HCT116 (cell line): ENCODE data around the gene AOPEP. TPM values are rescaled to one million over a fixed set of nuclear protein-coding genes. Genes with fewer than 3 reads are reported as not detected.

ENCODE experiments used
- ATAC-seq: fragments of 200-7000 bp; cut with Tn5 transposase; 2 replicates; pipeline ENCODE4 v1.9.1; 2020; ENCODE audit warnings: mild to moderate bottlenecking, moderate library complexity
- BruUV-seq: library from RNA; stranded (reverse); fragments of 400-500 nt; replicated peaks from 2 replicates; lab custom pipeline; 2021; lab: Mats Ljungman, UMichigan
- CTCF ChIA-PET: fragments of 300-600 bp; sonication (Branson Sonifier 250); formaldehyde crosslinking; loops from one replicate; lab custom pipeline; 2021; ENCODE audit warnings: antibody characterized with exemption; lab: Charles Lee
- POLR2A ChIA-PET: fragments of 300-600, 350-600 bp; sonication (Branson Sonifier 250); formaldehyde crosslinking; loops from one replicate; lab custom pipeline; 2021; ENCODE audit warnings: antibody characterized with exemption; lab: Charles Lee
- RAD21 ChIA-PET, 2 experiments: fragments of 300-600 bp; sonication (Branson Sonifier 250); formaldehyde crosslinking; loops; one replicate each; lab custom pipeline; 2023; ENCODE audit warnings: low total read pairs in 2 of 2; ENCODE audit not compliant: uncharacterized antibody in 2 of 2, unreplicated experiment in 2 of 2, low non-redundant PET in 1 of 2; lab: Charles Lee
- DNase-seq: peaks from one replicate; pipeline ENCODE4 v3.0.0-alpha.2; 2010; ENCODE audit warnings: low read depth, low spot score
- H2AFZ ChIP-seq: fragments of 200-600 bp; shearing (Covaris generic), sonication (generic); 2 replicates; pipeline ENCODE4 v1.6.1; 2017; ENCODE audit warnings: low read depth, mixed run types, mixed read lengths, antibody characterized with exemption, low read length; ENCODE audit not compliant: poor library complexity, severe bottlenecking
- H3K27ac ChIP-seq: 2 replicates; pipeline ENCODE4 v1.5.1; 2012; ENCODE audit warnings: low read depth, low read length
- H3K27me3 ChIP-seq: fragments of 200-600 bp; sonication (generic); 2 replicates; pipeline ENCODE4 v1.6.1; 2016; ENCODE audit warnings: mixed run types, low read length, mixed read lengths; ENCODE audit not compliant: insufficient read depth
- H3K36me3 ChIP-seq, 2 experiments: fragments of 200-500 bp in 1 of 2; fragments of 200-600 bp in 1 of 2; sonication (Bioruptor generic) in 1 of 2; sonication (generic) in 1 of 2; 2 replicates each; pipeline versions ENCODE4 v1.5.1 to v1.6.1; 2014 to 2016; ENCODE audit warnings: low read length in 2 of 2, inconsistent platforms in 1 of 2, mixed read lengths in 1 of 2, mixed run types in 1 of 2; ENCODE audit not compliant: insufficient read depth in 2 of 2, control insufficient read depth in 1 of 2
- H3K4me1 ChIP-seq, 2 experiments: fragments of 200-600 bp in 1 of 2; sonication (generic) in 1 of 2; 2 replicates each; pipeline versions ENCODE4 v1.5.1 to v1.6.1; 2012 to 2017; ENCODE audit warnings: low read length in 2 of 2, inconsistent platforms in 1 of 2, mild to moderate bottlenecking in 1 of 2, mixed read lengths in 1 of 2, mixed run types in 1 of 2, moderate library complexity in 1 of 2; ENCODE audit not compliant: insufficient read depth in 2 of 2, control insufficient read depth in 1 of 2
- H3K4me2 ChIP-seq: fragments of 200-600 bp; sonication (generic); 2 replicates; pipeline ENCODE4 v1.6.1; 2017; ENCODE audit warnings: mixed run types, low read length, mixed read lengths
- H3K4me3 ChIP-seq, 2 experiments: fragments of 200-600 bp in 1 of 2; sonication (generic) in 1 of 2; replicated peaks in 1 of 2; 2 replicates each; pipeline ENCODE4 v1.5.1; 2011 to 2016; ENCODE audit warnings: low read length in 2 of 2, control low read depth in 1 of 2, low read depth in 1 of 2, mild to moderate bottlenecking in 1 of 2, mixed read lengths in 1 of 2, mixed run types in 1 of 2
- H3K79me2 ChIP-seq: fragments of 200-600 bp; sonication (generic); 2 replicates; pipeline ENCODE4 v1.6.1; 2017; ENCODE audit warnings: mild to moderate bottlenecking, mixed run types, low read length, moderate library complexity, mixed read lengths; ENCODE audit not compliant: insufficient read depth
- H3K9ac ChIP-seq: fragments of 200-600 bp; sonication (generic); 2 replicates; pipeline ENCODE4 v1.6.1; 2016; ENCODE audit warnings: low read length, mixed read lengths
- H3K9me2 ChIP-seq: fragments of 200-600 bp; sonication (generic), shearing (Covaris generic); 2 replicates; pipeline ENCODE4 v1.6.1; 2017; ENCODE audit warnings: mixed run types, mild to moderate bottlenecking, moderate library complexity; ENCODE audit not compliant: insufficient read depth
- H3K9me3 ChIP-seq, 2 experiments: fragments of 200-500 bp in 1 of 2; fragments of 200-600 bp in 1 of 2; sonication (Bioruptor generic) in 1 of 2; sonication (generic) in 1 of 2; 2 replicates each; pipeline ENCODE4 v1.6.1; 2014 to 2017; ENCODE audit warnings: low read length in 2 of 2, mixed read lengths in 2 of 2, inconsistent platforms in 1 of 2, low read depth in 1 of 2, mild to moderate bottlenecking in 1 of 2, mixed run types in 1 of 2, moderate library complexity in 1 of 2; ENCODE audit not compliant: control insufficient read depth in 1 of 2, insufficient read depth in 1 of 2
- H4K20me1 ChIP-seq: fragments of 200-600 bp; sonication (generic), shearing (Covaris generic); 2 replicates; pipeline ENCODE4 v1.6.1; 2017; ENCODE audit warnings: mixed run types, mild to moderate bottlenecking, moderate library complexity; ENCODE audit not compliant: insufficient read depth
- CBX3 ChIP-seq: IDR thresholded peaks from 2 replicates; pipeline ENCODE4 v1.6.1; 2012; ENCODE audit warnings: low read depth
- FOSL1 ChIP-seq: IDR thresholded peaks from 2 replicates; pipeline ENCODE4 v1.6.1; 2012; ENCODE audit warnings: low read depth
- JUND ChIP-seq: IDR thresholded peaks from 2 replicates; pipeline ENCODE4 v1.6.1; 2012
- REST ChIP-seq: IDR thresholded peaks from 2 replicates; pipeline ENCODE4 v1.6.1; 2012; ENCODE audit warnings: low read depth
- SIN3A ChIP-seq: IDR thresholded peaks from 2 replicates; pipeline ENCODE4 v1.6.1; 2012; ENCODE audit warnings: low read depth
- SP1 ChIP-seq: IDR thresholded peaks from 2 replicates; pipeline ENCODE4 v1.6.1; 2012; ENCODE audit warnings: low read depth
- TCF7L2 ChIP-seq: IDR thresholded peaks from 2 replicates; pipeline ENCODE4 v1.7.0; 2011; ENCODE audit warnings: borderline replicate concordance, inconsistent platforms; ENCODE audit not compliant: insufficient read depth, insufficient read length; ENCODE audit errors: extremely low read depth
- YY1 ChIP-seq: IDR thresholded peaks from 2 replicates; pipeline ENCODE4 v1.6.1; 2011; ENCODE audit warnings: low read length, low read depth, moderate library complexity, mild to moderate bottlenecking; ENCODE audit not compliant: insufficient replicate concordance; ENCODE audit errors: extremely low read depth
- ZFX ChIP-seq: fragments of 450-650 bp; IDR thresholded peaks from 2 replicates; pipeline ENCODE4 v1.6.1; 2017
- ZNF274 ChIP-seq: fragments of 200-500 bp; sonication (Bioruptor generic); IDR thresholded peaks from 2 replicates; pipeline ENCODE4 v1.6.1; 2014; ENCODE audit warnings: mild to moderate bottlenecking, low read depth, low read length, inconsistent platforms
- intact Hi-C: fragments of 100-400 bp; cut with micrococcal nuclease; formaldehyde crosslinking; loops from 2 replicates; pipeline ENCODE4 v1.10.0; 2022
- total RNA-seq: library from RNA; stranded (reverse); gene quantifications from one replicate; pipeline ENCODE4 v1.2.1, GENCODE V29; 2021; ENCODE audit not compliant: unreplicated experiment
- TF ChIP-seq, protein P1 (sequence below): IDR thresholded peaks from 2 replicates; pipeline ENCODE4 v1.6.1; 2012

AOPEP gene
- total RNA-seq, 1 experiment from 2014 or later: 15.1 TPM

- H3K4me1 ChIP-seq: no peaks in the 10 kb centered on the region
- ATAC-seq (no peak), DNase-seq (no peak)
- H3K79me2 ChIP-seq: peaks cover 17% of the 10 kb centered on the region
- POLR2A ChIA-PET: no interaction called here
- H3K36me3 ChIP-seq: no peaks in the 10 kb centered on the region
- H3K4me3 ChIP-seq: no peak overlapping the region
- TF ChIP-seq JUND: no peak
- TF ChIP-seq SIN3A: no peak
- TF ChIP-seq YY1: no peak
- no peak for TF ChIP-seq FOSL1
- TF ChIP-seq REST: no peak
- TF ChIP-seq, protein P1, sequence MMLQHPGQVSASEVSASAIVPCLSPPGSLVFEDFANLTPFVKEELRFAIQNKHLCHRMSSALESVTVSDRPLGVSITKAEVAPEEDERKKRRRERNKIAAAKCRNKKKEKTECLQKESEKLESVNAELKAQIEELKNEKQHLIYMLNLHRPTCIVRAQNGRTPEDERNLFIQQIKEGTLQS: no peak
- TF ChIP-seq CBX3: no peak
- no peak for TF ChIP-seq SP1
- no peak for TF ChIP-seq ZFX
- no peak for TF ChIP-seq ZNF274
- no peak for TF ChIP-seq TCF7L2
- no peaks in the 10 kb centered on the region for H4K20me1 ChIP-seq
- H3K27me3 ChIP-seq: no peaks in the 10 kb centered on the region
- no peaks in the 10 kb centered on the region for H3K9me2 ChIP-seq
- intact Hi-C loops: no loop called here
- H2AFZ ChIP-seq: no peak overlapping the region
- H3K9me3 ChIP-seq: no peaks in the 10 kb centered on the region
- H3K27ac ChIP-seq: no peak overlapping the region
- no TSS peak for BruUV-seq
- CTCF ChIA-PET: no interaction called here
- H3K4me2 ChIP-seq: no peak overlapping the region
- H3K9ac ChIP-seq: no peak overlapping the region
- RAD21 ChIA-PET: no interaction called here
Observed at GRCh38 chr9:94772639-94773303, 46.3 kb downstream of the AOPEP start.
